Measurements from ENCODE around the gene APEH.

Gene APEH

DNA sequence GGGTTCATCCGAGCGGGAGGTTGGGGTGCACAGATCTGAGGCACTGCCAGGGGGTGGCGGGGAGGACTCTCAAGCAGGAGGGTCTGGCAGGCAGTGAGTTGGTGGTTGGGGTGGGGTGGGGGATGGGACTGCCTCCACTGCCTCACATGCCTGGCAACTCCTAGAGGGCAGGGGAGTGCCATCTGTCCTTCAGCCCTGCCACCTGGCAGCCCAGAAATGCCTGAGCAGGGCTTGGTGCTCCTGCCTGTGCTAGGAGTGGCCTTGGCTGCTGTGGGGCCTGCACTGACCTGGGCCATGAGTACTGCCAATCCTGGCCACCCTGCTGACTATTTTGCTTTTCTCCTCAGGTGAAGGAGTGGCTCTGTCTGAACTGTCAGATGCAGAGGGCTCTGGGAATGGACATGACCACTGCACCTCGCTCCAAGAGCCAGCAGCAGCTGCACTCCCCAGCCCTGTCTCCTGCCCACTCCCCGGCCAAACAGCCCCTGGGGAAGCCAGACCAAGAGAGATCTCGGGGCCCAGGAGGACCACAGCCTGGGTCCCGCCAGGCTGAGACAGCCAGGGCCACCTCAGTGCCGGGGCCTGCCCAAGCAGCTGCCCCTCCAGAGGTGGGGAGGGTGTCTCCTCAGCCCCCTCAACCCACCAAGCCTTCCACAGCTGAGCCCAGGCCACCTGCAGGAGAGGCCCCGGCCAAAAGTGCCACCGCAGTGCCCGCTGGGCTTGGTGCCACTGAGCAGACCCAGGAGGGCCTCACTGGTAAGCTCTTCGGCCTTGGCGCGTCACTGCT, 32.0 kb upstream of the APEH start:
- H3K27ac ChIP-seq: no peak overlapping the region
- TF ChIP-seq ZFX (IDR thresholded peaks at IDR 0.05): no peak
- TF ChIP-seq, protein P1, sequence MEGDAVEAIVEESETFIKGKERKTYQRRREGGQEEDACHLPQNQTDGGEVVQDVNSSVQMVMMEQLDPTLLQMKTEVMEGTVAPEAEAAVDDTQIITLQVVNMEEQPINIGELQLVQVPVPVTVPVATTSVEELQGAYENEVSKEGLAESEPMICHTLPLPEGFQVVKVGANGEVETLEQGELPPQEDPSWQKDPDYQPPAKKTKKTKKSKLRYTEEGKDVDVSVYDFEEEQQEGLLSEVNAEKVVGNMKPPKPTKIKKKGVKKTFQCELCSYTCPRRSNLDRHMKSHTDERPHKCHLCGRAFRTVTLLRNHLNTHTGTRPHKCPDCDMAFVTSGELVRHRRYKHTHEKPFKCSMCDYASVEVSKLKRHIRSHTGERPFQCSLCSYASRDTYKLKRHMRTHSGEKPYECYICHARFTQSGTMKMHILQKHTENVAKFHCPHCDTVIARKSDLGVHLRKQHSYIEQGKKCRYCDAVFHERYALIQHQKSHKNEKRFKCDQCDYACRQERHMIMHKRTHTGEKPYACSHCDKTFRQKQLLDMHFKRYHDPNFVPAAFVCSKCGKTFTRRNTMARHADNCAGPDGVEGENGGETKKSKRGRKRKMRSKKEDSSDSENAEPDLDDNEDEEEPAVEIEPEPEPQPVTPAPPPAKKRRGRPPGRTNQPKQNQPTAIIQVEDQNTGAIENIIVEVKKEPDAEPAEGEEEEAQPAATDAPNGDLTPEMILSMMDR (conservative IDR thresholded peaks at IDR 0.05): no peak

DNA sequence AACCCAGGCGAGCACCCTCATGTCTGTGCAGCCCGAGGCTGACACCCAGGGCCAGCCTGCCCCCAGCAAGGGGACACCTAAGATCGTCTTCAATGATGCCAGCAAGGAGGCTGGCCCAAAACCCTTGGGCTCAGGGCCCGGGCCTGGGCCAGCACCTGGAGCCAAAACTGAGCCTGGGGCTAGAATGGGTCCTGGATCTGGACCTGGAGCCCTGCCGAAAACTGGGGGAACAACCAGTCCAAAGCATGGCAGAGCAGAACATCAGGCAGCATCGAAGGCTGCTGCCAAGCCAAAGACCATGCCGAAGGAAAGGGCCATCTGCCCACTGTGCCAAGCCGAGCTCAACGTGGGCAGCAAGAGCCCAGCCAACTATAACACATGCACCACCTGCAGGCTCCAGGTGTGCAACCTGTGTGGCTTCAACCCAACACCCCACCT, 31.4 kb upstream of the APEH start:
- H3K27ac ChIP-seq: no peak overlapping the region
- TF ChIP-seq ZFX (IDR thresholded peaks at IDR 0.05): no peak
- TF ChIP-seq, protein P1 (conservative IDR thresholded peaks at IDR 0.05): no peak

DNA sequence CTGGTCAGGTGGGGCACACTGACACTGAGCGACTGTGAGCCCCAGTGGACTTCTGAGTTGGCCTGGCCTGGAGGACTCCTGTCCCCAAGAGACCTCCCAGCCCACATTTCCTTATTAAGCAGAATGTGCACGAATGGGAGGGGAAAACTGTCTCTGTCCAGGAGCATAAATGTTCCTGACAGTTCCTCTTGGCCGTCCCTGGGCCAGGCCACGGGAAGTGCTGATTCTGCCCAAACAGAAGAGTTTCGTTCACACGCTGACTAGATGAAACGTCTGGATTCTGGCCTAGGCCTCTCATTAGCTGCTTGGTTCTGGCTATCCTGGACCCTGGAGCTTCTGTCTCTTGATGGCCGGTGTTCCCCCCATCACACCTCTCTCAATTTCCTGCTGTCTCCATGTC, 29.5 kb upstream of the APEH start:
- H3K27ac ChIP-seq: no peak overlapping the region
- TF ChIP-seq, protein P1 (conservative IDR thresholded peaks at IDR 0.05): no peak
- no peak for TF ChIP-seq ZFX (IDR thresholded peaks at IDR 0.05)

DNA sequence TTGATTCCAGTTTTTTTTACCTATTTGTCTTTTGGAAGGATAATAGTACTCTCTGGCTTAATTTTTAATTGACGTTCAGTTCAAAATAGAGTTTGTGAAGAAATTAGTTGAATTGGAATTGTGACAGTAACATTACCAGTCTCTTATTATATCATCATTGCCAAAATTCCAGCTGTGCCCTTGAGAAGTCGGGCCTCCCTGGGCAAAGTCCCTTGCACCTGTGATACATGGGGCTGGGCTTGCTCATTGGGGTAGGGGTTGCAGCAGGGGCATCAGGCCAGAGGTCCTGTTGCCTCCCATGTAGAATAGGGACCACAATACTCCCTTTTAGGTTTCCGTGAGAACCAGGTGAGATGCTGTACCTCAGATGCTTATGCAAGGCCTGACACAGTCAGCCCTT, 27.9 kb upstream of the APEH start:
- H3K27ac ChIP-seq: no peak overlapping the region
- TF ChIP-seq, protein P1 (conservative IDR thresholded peaks at IDR 0.05): no peak
- no peak for TF ChIP-seq ZFX (IDR thresholded peaks at IDR 0.05)

DNA sequence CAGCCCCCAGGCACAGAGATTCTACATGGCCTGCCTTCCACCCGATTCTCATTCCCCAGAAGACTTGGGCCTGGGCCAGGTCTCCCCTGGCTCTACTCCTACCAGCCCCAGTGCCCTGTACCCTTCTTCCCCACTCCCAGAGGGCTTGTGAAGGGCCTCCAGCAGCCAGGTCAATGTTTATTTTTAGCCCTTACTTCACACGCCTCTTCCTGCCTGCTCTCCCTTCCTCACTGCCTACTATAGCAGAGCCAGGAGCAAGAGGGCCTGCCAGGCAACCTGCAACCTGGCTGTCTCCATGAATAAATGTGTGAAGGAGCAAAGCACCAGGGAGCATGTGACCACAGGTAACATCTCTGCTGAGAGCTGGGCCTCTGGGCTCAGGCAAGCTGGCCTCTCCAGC, 26.4 kb upstream of the APEH start:
- no peak overlapping the region for H3K27ac ChIP-seq
- no peak for TF ChIP-seq ZFX (IDR thresholded peaks at IDR 0.05)
- TF ChIP-seq, protein P1 (conservative IDR thresholded peaks at IDR 0.05): no peak

DNA sequence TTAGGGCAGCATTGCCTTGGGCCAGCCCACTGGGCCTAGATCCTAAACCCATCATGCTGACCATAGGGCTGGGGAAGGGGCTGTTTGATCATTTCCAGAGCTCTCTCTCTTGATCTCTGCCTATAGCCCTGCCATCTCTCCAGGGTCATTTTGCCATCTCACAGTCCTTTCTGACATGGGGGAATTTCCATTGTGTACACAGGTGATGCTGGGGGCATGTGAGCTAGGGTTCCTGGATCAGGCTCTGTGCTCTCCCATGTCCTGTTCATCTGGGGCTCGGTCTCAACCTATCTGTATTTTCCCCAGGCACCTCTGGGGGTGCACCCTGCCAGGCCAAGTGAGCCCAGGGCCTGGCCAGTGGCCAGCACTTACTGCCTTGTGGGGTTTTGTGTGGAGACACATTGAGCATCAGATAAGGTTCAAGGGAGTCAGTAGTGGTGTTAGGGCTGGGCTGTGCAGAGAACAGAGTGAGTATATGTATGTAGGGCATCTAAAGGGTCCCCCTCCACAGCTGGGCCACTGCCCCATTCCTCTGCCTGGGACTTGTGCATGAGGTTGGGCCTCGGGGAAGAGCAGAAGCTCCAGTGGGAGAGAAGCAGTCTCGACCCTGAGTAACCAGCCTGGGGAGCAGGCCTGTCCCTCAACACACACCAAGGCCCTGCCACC, 25.7 kb upstream of the APEH start:
- H3K27ac ChIP-seq: no peak overlapping the region
- TF ChIP-seq ZFX (IDR thresholded peaks at IDR 0.05): no peak
- TF ChIP-seq, protein P1 (conservative IDR thresholded peaks at IDR 0.05): no peak

DNA sequence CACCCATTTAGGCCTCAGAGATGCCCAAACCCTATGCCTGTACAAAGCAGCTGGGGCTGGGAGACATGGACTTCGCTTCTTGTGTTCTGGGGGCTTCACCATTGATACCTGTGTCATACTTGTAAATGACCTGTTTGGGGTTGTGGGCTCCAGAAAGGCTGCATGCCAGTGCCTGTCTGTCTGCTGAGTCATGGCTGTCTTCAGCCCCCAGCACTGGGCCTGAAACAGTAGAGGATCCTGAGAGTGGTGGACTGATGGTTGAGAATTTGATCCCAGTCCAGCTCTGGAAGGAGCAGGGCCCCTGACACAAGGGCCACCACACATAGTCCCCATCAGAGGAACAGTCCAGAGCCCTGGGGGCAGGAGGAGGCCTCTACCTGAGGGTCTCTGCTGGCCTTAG, 24.6 kb upstream of the APEH start:
- no peak overlapping the region for H3K27ac ChIP-seq
- no peak for TF ChIP-seq ZFX (IDR thresholded peaks at IDR 0.05)
- TF ChIP-seq, protein P1 (conservative IDR thresholded peaks at IDR 0.05): no peak

All from C4-2B (cell line).